Panc1 (cell line): Measurements from ENCODE around the gene LYSMD2.

Experiments used
- POLR2AphosphoS5 ChIP-seq: IDR thresholded peaks from 2 replicates; pipeline ENCODE4 v1.6.1; 2012; ENCODE audit warnings: mild to moderate bottlenecking, low read depth, low read length, moderate library complexity
- SIN3A ChIP-seq: IDR thresholded peaks from 2 replicates; pipeline ENCODE4 v1.6.1; 2012; ENCODE audit warnings: low read depth, mild to moderate bottlenecking, low read length, moderate library complexity, borderline replicate concordance; ENCODE audit not compliant: insufficient read depth
- TCF7L2 ChIP-seq: IDR thresholded peaks from 2 replicates; pipeline ENCODE4 v1.6.1; 2011; ENCODE audit warnings: mild to moderate bottlenecking, low read depth, low read length, inconsistent platforms
- TF ChIP-seq, protein P1 (sequence below): fragments of 450-650 bp; IDR thresholded peaks from 2 replicates; pipeline ENCODE4 v1.5.1; 2017; ENCODE audit warnings: mild to moderate bottlenecking
- TF ChIP-seq, protein P2 (sequence below), 2 experiments: IDR thresholded peaks; 2 replicates each; pipeline ENCODE4 v1.6.1; 2011 to 2012; ENCODE audit warnings: low read depth in 2 of 2, control low read depth in 1 of 2, low read length in 1 of 2, mild to moderate bottlenecking in 1 of 2, moderate library complexity in 1 of 2; ENCODE audit not compliant: insufficient read depth in 1 of 2

DNA sequence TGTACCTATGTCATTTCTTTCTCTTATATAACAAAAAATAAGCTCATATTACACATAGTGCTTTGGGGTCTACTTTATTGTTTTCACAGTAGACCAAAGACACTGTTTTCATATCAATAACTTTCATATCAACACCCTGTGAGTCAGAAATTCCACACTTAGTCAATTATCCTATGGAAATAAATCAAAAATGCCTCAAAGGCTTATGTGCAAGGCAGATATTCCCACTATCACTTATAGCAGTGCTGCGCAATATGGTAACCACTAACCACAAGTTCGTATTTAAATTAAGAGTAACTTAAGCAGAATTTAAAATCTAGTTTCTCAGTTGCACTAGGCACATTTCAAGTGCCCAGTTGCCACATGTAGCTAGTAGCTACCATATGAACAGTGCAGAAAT is 40.3 kb downstream of the LYSMD2 start:
- TF ChIP-seq, protein P1, sequence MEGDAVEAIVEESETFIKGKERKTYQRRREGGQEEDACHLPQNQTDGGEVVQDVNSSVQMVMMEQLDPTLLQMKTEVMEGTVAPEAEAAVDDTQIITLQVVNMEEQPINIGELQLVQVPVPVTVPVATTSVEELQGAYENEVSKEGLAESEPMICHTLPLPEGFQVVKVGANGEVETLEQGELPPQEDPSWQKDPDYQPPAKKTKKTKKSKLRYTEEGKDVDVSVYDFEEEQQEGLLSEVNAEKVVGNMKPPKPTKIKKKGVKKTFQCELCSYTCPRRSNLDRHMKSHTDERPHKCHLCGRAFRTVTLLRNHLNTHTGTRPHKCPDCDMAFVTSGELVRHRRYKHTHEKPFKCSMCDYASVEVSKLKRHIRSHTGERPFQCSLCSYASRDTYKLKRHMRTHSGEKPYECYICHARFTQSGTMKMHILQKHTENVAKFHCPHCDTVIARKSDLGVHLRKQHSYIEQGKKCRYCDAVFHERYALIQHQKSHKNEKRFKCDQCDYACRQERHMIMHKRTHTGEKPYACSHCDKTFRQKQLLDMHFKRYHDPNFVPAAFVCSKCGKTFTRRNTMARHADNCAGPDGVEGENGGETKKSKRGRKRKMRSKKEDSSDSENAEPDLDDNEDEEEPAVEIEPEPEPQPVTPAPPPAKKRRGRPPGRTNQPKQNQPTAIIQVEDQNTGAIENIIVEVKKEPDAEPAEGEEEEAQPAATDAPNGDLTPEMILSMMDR = no peak
- TF ChIP-seq, protein P2, sequence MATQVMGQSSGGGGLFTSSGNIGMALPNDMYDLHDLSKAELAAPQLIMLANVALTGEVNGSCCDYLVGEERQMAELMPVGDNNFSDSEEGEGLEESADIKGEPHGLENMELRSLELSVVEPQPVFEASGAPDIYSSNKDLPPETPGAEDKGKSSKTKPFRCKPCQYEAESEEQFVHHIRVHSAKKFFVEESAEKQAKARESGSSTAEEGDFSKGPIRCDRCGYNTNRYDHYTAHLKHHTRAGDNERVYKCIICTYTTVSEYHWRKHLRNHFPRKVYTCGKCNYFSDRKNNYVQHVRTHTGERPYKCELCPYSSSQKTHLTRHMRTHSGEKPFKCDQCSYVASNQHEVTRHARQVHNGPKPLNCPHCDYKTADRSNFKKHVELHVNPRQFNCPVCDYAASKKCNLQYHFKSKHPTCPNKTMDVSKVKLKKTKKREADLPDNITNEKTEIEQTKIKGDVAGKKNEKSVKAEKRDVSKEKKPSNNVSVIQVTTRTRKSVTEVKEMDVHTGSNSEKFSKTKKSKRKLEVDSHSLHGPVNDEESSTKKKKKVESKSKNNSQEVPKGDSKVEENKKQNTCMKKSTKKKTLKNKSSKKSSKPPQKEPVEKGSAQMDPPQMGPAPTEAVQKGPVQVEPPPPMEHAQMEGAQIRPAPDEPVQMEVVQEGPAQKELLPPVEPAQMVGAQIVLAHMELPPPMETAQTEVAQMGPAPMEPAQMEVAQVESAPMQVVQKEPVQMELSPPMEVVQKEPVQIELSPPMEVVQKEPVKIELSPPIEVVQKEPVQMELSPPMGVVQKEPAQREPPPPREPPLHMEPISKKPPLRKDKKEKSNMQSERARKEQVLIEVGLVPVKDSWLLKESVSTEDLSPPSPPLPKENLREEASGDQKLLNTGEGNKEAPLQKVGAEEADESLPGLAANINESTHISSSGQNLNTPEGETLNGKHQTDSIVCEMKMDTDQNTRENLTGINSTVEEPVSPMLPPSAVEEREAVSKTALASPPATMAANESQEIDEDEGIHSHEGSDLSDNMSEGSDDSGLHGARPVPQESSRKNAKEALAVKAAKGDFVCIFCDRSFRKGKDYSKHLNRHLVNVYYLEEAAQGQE (IDR thresholded peaks at IDR 0.05; ENCODE audit: insufficient read depth in 1 of 2, low read depth in 2 of 2, low read length in 1 of 2) = no peak
- TF ChIP-seq SIN3A (no peak), POLR2AphosphoS5 (no peak), TCF7L2 (no peak)
